Measurements from ENCODE around the gene AGAP1. TPM values are rescaled to one million over a fixed set of nuclear protein-coding genes. Genes with fewer than 3 reads are reported as not detected.

Gene AGAP1
- 10.6 and 12.6 TPM in 2 replicates for total RNA-seq (2014; rRNA removed; shearing (Covaris generic))

DNA sequence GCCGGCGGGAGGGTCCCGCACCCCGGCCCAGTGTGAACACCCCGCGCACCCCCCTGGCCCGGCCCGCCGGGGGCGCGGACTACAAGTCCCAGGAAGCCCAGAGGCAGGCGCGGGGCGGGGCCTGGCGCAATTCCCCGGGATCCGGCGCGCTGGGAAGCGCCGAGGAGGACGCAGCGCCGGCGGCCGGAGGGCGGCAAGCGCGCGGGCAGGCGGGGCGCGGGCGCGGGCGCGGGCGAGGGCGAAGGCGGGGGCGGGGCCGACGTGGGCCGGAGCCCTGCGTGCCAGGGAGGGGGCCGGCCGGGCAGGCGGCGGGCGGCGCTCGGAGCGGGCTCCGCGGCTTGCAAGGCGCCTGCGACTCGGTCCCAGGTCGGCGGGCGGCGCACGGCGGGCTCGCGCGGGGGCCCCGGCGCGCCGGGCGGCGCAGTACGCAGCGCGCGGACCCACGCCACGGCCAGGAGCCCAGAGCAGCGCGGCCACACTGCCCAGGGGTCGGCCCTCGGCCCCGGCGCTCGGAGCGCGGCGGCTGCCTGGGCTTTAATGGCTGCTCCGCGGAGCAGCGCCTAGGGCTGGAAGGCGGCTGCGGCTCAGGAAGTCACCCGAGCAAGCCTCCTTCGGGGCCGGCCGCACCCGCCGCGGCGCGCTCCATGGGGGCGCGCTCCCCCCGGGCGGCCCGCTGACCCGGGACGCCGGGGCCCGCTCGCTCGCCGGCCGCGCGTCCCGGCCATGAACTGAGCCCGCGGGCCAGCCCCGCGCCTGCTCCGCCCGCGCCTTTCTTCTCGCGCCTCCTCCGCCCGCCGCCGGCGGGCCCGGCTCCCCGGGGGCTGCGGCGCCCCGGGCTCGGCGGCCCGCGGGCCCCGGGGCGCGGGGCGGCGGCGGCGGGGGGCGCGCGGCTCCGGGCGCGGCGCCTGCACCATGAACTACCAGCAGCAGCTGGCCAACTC lies at the start of gene AGAP1:
Gene AGAP1 (plus strand): TSS at position 269 of the 941 bp plus-strand sequence.

GRCh38 chr2:236168110-236169080 lies 674.6 kb downstream of the AGAP1 start, which contains the start of gene GBX2:
TSS of gene GBX2 (minus strand) at chr2:236168386. CDS start at chr2:236167971, 415 bp downstream.

Small RNAs within 50 kb of the gene (small RNA-seq; reads per million reads assigned to genes)
- gene RF00019 (not detected), gene RN7SL204P (not detected), gene RNU7-127P (not detected), gene TMSB10P1 (not detected)
